GM21786 (cell line): ENCODE measurements around the gene C6orf47.
"Not testable (repeated sequence)": the region's sequence is repeated elsewhere in the genome, so short reads cannot be mapped to it uniquely, and the experiment has no call there.

Experiments
- ATAC-seq: cut with Tn5 transposase; IDR thresholded peaks from one replicate; pipeline ENCODE4 v1.9.1; 2021; ENCODE audit not compliant: unreplicated experiment

Gene C6orf47

DNA sequence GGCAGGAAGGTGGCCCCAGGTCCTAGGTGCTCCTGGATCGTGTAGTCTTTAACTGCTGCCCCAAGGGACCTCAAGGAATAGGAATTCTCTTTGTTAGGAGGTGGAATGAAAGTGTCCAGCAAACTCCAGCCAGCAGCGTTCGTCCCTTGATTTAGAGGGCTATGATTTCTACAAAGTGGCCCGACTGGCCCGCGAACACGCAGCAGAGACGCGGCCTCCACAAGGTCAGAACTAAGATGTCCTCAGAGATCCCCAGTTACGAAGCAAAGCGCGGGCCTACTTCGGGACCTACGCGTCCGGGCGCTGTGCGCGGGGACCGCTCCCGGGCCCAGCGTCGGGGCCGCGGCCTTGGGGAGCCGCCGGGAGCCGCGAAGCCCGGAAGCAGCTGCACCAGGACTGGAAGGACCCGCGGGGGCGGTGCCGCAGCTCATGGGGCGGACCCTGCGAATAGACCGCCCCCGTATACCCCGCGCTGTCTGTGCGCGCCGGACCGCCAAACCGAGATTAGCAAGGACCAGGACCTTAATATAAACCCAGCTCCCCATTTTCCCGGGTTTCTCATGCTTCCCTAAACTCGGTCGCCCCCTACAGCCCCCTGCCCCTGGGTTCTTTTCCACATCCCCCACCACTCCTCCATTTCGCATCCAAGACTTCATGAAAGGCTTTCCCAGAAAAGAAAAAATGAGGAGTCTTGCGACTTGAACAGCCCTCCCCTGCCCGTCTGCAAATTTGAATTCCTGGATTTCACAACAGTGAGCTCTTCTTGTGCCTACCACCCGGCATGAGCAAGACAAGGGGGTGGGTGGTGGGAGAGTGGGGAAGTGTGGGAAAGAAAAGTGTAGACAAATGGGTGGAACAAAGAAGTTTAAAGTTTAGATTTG lies at the start of gene C6orf47:
TSS of gene C6orf47 (minus strand) at position 398 of the 881 bp plus-strand sequence. CDS start 831 bp downstream, outside the sequence.
- ATAC-seq = peak; percentile 49

GRCh38 chr6:31709157-31709556 lies 48.6 kb upstream of the C6orf47 start:
- not testable (repeated sequence) for ATAC-seq

DNA sequence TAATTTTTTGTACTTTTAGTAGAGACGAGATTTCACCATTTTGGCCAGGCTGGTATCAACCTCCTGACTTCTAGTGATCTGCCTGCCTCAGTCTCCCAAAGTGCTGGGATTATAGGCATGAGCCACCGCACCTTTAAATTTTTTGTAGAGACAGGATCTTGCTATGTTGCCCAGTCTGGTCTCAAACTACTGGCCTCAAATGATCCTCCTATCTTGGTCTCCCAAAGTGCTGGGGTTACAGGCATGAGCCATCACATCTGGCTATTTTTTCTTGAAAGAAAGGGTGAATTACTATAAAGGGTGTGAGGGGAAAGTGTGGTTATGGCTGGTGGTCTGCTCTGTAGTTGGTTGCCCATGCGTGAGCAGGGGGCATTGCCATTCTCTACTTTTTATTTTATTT lies 47.6 kb upstream of the C6orf47 start:
- ATAC-seq = no peak

- no peak for ATAC-seq
These were observed 47.1 kb upstream of the C6orf47 start for GRCh38 chr6:31707701-31708100.

DNA sequence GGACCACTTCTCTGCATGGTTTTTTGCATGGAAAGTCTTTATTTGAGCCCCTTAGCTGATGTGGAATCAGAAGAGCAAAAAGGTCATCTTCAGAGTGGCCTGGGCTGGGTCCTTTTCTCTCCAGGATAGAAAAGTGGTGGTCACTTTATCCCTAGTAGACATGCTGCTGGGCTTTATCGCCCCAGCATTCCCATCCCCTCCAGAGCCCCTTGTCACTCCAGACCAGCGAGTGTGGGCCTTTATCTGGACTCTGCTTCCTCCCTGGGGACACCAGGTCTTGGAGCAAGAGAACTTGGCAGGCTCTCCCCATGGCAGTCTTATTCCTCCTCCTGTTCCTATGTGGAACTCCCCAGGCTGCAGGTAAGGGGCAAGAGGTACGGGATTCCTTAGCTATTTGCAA lies 46.0 kb upstream of the C6orf47 start, which contains the start of gene LY6G6F:
TSS of gene LY6G6F (plus strand) at position 268 of the 400 bp plus-strand sequence. CDS start at position 309, 41 bp downstream.
- ATAC-seq = no peak

- no peak for ATAC-seq
These were observed 45.4 kb upstream of the C6orf47 start for GRCh38 chr6:31705931-31706330.

GRCh38 chr6:31702819-31703716 lies 42.5 kb upstream of the C6orf47 start, which contains the start of gene ABHD16A:
TSS of gene ABHD16A (minus strand) at chr6:31703324. CDS start at chr6:31703281, 43 bp downstream.
- peak; percentile 92 for ATAC-seq

- ATAC-seq = no peak
These were observed 41.8 kb upstream of the C6orf47 start for GRCh38 chr6:31702405-31702818.

DNA sequence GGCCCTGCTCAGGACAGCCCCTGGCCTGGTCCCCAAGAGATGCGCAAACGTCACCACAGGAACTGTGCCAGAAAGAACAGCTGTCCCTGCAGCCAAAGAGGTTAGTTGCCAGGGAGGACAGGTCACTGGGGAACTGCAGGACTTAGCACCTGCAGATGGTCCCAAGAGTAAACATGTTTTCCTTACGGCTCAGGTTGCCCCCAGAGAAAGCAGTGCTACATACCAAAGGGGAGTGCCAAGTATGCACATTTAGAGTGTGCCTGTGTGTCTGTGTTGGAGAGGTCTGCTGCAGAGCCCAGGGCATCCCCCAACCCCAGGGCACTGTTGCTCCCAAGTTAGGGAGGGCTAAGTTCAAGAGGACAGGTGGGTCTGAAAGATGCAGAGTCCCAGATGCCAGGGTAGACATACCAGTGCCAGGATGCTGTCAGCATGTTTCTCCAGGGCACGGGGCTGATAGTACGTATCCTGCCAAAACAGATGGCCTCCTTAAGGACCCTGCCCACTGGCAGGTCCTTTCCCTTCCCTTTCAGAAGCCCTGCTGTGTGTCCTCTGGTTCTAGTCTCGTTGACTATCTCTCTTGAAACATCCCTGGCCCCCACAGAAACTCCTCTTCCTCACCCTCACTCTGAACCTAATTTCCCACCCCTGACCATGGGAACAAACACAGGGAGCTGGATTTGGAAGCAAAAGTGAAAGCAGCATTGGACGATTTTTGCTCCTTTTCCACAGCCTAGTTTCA lies 41.3 kb upstream of the C6orf47 start:
- no peak for ATAC-seq

DNA sequence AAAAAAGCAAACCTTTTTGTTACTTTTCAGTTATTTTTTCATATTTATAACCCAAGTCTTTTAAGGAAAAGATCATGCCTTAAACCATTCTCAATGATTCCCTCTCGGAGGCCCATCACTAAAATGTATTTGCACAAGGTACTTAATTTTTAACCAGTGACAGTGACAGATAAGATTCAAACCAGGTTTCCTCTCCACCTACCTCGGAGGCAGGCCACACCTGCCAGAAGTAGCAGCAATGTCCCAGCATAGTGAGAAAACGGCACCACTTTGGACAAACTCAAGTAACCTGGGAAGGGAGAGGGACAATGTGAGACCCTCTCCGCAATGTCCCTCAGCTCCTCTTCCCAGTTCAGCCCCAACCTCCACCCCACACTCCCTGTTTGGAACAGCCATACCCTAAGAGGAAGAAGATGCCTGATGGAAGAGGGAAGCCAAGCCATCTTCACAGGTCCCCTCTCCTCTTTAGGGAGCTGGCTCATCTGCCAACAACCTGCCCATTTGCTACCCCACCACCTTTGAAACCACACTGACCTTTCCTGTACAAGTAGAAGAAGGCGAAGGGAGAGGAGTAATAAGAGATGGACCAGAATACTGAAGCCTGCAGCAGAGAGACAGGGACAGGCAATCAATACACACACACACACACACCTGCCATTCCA lies 40.3 kb upstream of the C6orf47 start:
- ATAC-seq = no peak

GRCh38 chr6:31697555-31697954 lies 37.0 kb upstream of the C6orf47 start:
- no peak for ATAC-seq

GRCh38 chr6:31693535-31693934 lies 33.0 kb upstream of the C6orf47 start:
- no peak for ATAC-seq

- ATAC-seq = no peak
These were observed 32.3 kb upstream of the C6orf47 start for GRCh38 chr6:31692886-31693285.

DNA sequence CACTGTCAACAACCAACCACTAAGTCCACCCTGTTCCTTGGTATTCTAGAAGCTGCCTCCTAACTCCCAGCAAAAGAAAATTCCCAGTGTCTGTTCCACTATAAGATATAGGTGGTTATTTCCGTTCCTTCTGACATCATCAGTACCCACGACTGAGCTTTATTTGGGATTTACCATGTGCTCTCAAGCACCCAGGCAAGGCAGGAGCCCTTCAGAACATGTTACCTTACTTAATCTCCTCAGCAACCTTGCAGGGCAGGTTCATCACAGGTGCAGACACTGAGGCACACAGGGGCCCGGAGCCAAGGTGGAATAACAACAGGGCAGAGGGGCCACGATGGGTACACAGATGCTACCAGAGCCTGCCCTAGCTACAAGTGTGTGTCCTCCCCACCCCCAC lies 31.8 kb upstream of the C6orf47 start:
- ATAC-seq = no peak

GRCh38 chr6:31691564-31692108 lies 31.1 kb upstream of the C6orf47 start:
- no peak for ATAC-seq

GRCh38 chr6:31691078-31691463 lies 30.5 kb upstream of the C6orf47 start:
- no peak for ATAC-seq

GRCh38 chr6:31690231-31691077 lies 29.9 kb upstream of the C6orf47 start:
- ATAC-seq = no peak

DNA sequence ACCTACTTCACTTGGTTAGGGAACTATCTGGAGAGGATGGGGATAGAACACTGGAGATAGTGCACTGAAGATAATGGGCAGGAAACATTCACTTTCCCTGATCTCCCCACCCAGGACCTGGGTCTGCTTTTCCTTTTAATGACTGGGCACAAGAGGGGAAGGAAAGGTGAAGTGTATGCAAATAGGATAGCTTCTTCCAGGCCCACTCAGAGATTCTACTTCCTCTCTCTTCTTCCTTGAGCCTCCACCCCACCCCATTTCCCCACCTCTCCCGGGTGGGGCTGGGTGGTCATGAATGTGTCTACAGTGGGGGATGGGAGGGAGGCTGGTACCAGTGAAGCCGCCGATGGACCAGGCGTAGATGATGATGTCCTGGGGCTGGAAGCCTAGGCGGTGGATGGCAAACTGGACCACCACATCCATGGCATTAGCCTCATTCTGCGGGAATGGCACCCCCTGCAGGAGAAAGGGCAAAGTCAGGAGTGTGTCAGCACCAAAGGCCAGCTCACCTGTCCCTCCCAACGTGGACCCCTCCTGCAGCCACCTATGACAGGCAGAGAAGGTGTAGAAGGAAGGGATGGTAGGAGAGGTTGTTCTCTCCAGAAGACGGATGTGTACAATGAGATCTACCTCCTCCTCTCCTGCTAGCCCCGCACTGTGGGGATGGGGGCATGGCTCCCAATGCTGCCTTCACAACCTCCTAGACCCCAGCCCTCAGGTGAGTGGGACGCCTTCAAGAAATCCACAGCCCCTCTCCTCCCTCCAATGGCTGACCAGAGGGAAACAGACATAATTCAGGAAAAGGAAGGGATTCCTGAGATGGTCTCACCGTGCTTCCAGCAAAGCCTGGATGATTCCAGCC lies 28.9 kb upstream of the C6orf47 start:
- no peak for ATAC-seq
